ENCODE measurements around the gene ABCB11. TPM values are rescaled to one million over a fixed set of nuclear protein-coding genes. Genes with fewer than 3 reads are reported as not detected.

ABCB11 gene
- total and polyA plus RNA-seq, 2 donors (not counting 3 experiments of a cell fraction or from before 2014, with no cell fraction given): 0.22 to 0.44 TPM

- Histone ChIP-seq H3K27me3 (ENCODE audit: control insufficient read depth in 2 of 2, insufficient read depth in 2 of 2, low read length in 2 of 2) (no peaks in the 10 kb centered on the region), H4K20me1 (replicated peaks; ENCODE audit: control insufficient read depth, extremely low read depth, insufficient read depth, low read length) (no peaks in the 10 kb centered on the region), H3K79me2 (ENCODE audit: control insufficient read depth, insufficient read depth, low read length) (no peaks in the 10 kb centered on the region), H3K27ac (ENCODE audit: insufficient read depth, low read depth, low read length) (no peak overlapping the region), H3K36me3 (ENCODE audit: control insufficient read depth in 2 of 2, extremely low read depth in 1 of 2, insufficient read depth in 2 of 2, low read length in 2 of 2) (no peaks in the 10 kb centered on the region), H3K9me3 (replicated peaks; ENCODE audit: control insufficient read depth, insufficient read depth, low read length) (no peaks in the 10 kb centered on the region), H3K4me3 (replicated peaks in 1 of 3; ENCODE audit: insufficient read depth in 1 of 3, low read depth in 1 of 3, low read length in 3 of 3) (no peak overlapping the region), H3K9ac (replicated peaks; ENCODE audit: extremely low read depth, insufficient read depth, low read length) (no peak overlapping the region), H3K4me1 (ENCODE audit: control insufficient read depth, extremely low read depth, insufficient read depth, low read length) (no peaks in the 10 kb centered on the region), H2AFZ (ENCODE audit: low read depth, low read length) (no peak overlapping the region), H3K9me1 (replicated peaks; ENCODE audit: control insufficient read depth, extremely low read depth, insufficient read depth, low read length) (no peaks in the 10 kb centered on the region), H3K4me2 (ENCODE audit: insufficient read depth, low read length) (no peak overlapping the region)
- POLR2A ChIA-PET: no interaction called here
- DNase-seq (ENCODE audit: low read depth, low spot score) (no peak), FAIRE-seq (no peak)
- BruUV-seq (replicated peaks): no TSS peak
- CTCF ChIA-PET: no interaction called here
- dilution Hi-C loops (cut with MboI; ENCODE audit: extremely low pct_ligation_motif_present, low sequenced_read_pairs): no loop called here
- intact Hi-C loops (cut with micrococcal nuclease): no loop called here
- TF ChIP-seq FOS (IDR thresholded peaks at IDR 0.05; ENCODE audit: borderline replicate concordance, insufficient read depth, low read length) (no peak), GATA2 (IDR thresholded peaks at IDR 0.05; ENCODE audit: insufficient read depth, insufficient read length, low read depth, low read length) (no peak), EZH2 (IDR thresholded peaks at IDR 0.05; ENCODE audit: borderline replicate concordance, low read depth, low read length, severe bottlenecking) (no peak), MYC (IDR thresholded peaks at IDR 0.05; ENCODE audit: low read depth, low read length) (no peak), POLR2AphosphoS5 (IDR thresholded peaks at IDR 0.05; ENCODE audit: insufficient read depth, low read depth, low read length) (no peak), JUN (IDR thresholded peaks at IDR 0.05; ENCODE audit: borderline replicate concordance, insufficient read depth, insufficient read length, low read depth) (no peak), POLR2A (IDR thresholded peaks at IDR 0.05; ENCODE audit: low read depth, low read length) (no peak), CTCF (IDR thresholded peaks at IDR 0.05; ENCODE audit: extremely low read depth in 1 of 2, insufficient read depth in 1 of 2, low read depth in 1 of 2, low read length in 2 of 2) (no peak), MAX (IDR thresholded peaks at IDR 0.05; ENCODE audit: insufficient read depth, insufficient read length) (no peak)
Observed at GRCh38 chr2:169029341-169029740, 1.8 kb downstream of the ABCB11 start.

Measured in endothelial cell of umbilical vein (primary cell).